Stimulated activated CD4-positive, alpha-beta T cell treated with anti-CD3 and anti-CD28 coated beads, Interleukin-4, amount 100 ng/mL, for 4 hours (primary cell): Measurements from ENCODE around the gene NEMP1.
A peak's percentile ranks its signal among the peaks of the same experiment; 100 is the strongest.
"Not testable (repeated sequence)": the region's sequence is repeated elsewhere in the genome, so short reads cannot be mapped to it uniquely, and the experiment has no call there.

Experiments
- DNase-seq, 2 experiments: peaks; one replicate each; pipeline ENCODE4 v3.0.0-alpha.2; 2020

NEMP1 gene

GRCh38 chr12:57022324-57022723, 56.3 kb downstream of the NEMP1 start:
- DNase-seq, result not testable (repeated sequence)

- DNase-seq, result no peak
These were observed 58.4 kb downstream of the NEMP1 start for GRCh38 chr12:57019983-57020719.

- no peak for DNase-seq
These were observed 59.7 kb downstream of the NEMP1 start for GRCh38 chr12:57018906-57019305.

GRCh38 chr12:57018353-57018752, 60.2 kb downstream of the NEMP1 start:
- not testable (repeated sequence) for DNase-seq

GRCh38 chr12:57016348-57016747, 62.2 kb downstream of the NEMP1 start, which contains the start of gene TAC3:
Gene TAC3, minus strand, starts transcription at chr12:57016529. Its CDS starts 732 bp downstream, at chr12:57015797.
- DNase-seq, result no peak

- no peak for DNase-seq
These were observed 65.8 kb downstream of the NEMP1 start for GRCh38 chr12:57012600-57013465.

- no peak for DNase-seq
These were observed 66.9 kb downstream of the NEMP1 start for GRCh38 chr12:57011438-57012424.

- no peak for DNase-seq
These were observed 67.9 kb downstream of the NEMP1 start for GRCh38 chr12:57010627-57011247.

- DNase-seq, result no peak
These were observed 68.5 kb downstream of the NEMP1 start for GRCh38 chr12:57009949-57010626.

- no peak for DNase-seq
These were observed 70.4 kb downstream of the NEMP1 start for GRCh38 chr12:57008178-57008577.

GRCh38 chr12:57006809-57007475, 71.6 kb downstream of the NEMP1 start:
- DNase-seq, result peak; percentile 22 to 62

GRCh38 chr12:57005980-57006808, 72.4 kb downstream of the NEMP1 start, which contains the start of gene ZBTB39:
Gene ZBTB39, minus strand, starts transcription at chr12:57006546. Its CDS starts 1,629 bp downstream, at chr12:57004917.
- DNase-seq, result peak; percentile 49 to 72
